ENCODE data around the gene OR51V1.

GRCh38 chr11:5196731-5197130 is 3.8 kb downstream of the OR51V1 start:
- no peak for TF ChIP-seq CTCF (IDR thresholded peaks at IDR 0.05; ENCODE audit: borderline replicate concordance, extremely low read depth, low read length, poor library complexity, severe bottlenecking)
- TF ChIP-seq EZH2 (IDR thresholded peaks at IDR 0.05; ENCODE audit: borderline replicate concordance, low read depth, low read length, severe bottlenecking): no peak

Measured in DND-41 (cell line).